ENCODE measurements around the gene SKI.

The SKI gene

GRCh38 chr1:2354511-2355372, 126.6 kb downstream of the SKI start:
- H3K4me3 ChIP-seq (ENCODE audit: low read length) = no peak overlapping the region
- peak; percentile 34 for DNase-seq (ENCODE audit: low read depth)
- TF ChIP-seq CTCF (conservative IDR thresholded peaks at IDR 0.05; ENCODE audit: low read length) = no peak

GRCh38 chr1:2355373-2356261, 127.5 kb downstream of the SKI start:
- DNase-seq (ENCODE audit: low read depth) = no peak

GRCh38 chr1:2356401-2356800, 128.3 kb downstream of the SKI start:
- TF ChIP-seq CTCF (conservative IDR thresholded peaks at IDR 0.05; ENCODE audit: low read length) = no peak
- H3K4me3 ChIP-seq (ENCODE audit: low read length) = no peak overlapping the region
- no peak for DNase-seq (ENCODE audit: low read depth)

More at GRCh38 chr1:2355373-2356261, 127.5 kb downstream of the SKI start:
- TF ChIP-seq CTCF (conservative IDR thresholded peaks at IDR 0.05; ENCODE audit: low read length) = no peak
- no peak overlapping the region for H3K4me3 ChIP-seq (ENCODE audit: low read length)

GRCh38 chr1:2356911-2357845, 129.1 kb downstream of the SKI start:
- no peak overlapping the region for H3K4me3 ChIP-seq (ENCODE audit: low read length)
- no peak for TF ChIP-seq CTCF (conservative IDR thresholded peaks at IDR 0.05; ENCODE audit: low read length)
- no peak for DNase-seq (ENCODE audit: low read depth)

GRCh38 chr1:2358072-2358471, 130.0 kb downstream of the SKI start:
- TF ChIP-seq CTCF (conservative IDR thresholded peaks at IDR 0.05; ENCODE audit: low read length) = no peak
- no peak overlapping the region for H3K4me3 ChIP-seq (ENCODE audit: low read length)
- DNase-seq (ENCODE audit: low read depth) = no peak

Measured in AG10803 (cell line).